A673 (cell line): ENCODE data around the gene CDYL. TPM values are rescaled to one million over a fixed set of nuclear protein-coding genes. Genes with fewer than 3 reads are reported as not detected.

Experiments used
- Bru-seq: library from RNA; stranded (reverse); fragments of 400-500 nt; gene quantifications from one replicate; lab custom pipeline; 2021; lab: Mats Ljungman, UMichigan
- BruChase-seq, 2 experiments: library from RNA; stranded (reverse); fragments of 400-500 nt; gene quantifications; one replicate each; lab custom pipeline; 2021; lab: Mats Ljungman, UMichigan
- BruUV-seq: library from RNA; stranded (reverse); fragments of 400-500 nt; replicated peaks from 2 replicates; lab custom pipeline; 2021; lab: Mats Ljungman, UMichigan
- CTCF ChIA-PET: fragments of 300-600 bp; sonication (Branson Sonifier 250); formaldehyde crosslinking; loops from one replicate; lab custom pipeline; 2022; ENCODE audit warnings: antibody characterized with exemption; lab: Charles Lee
- POLR2A ChIA-PET: fragments of 300-600 bp; sonication (Branson Sonifier 250); formaldehyde crosslinking; loops from one replicate; lab custom pipeline; 2022; ENCODE audit warnings: antibody characterized with exemption; ENCODE audit not compliant: low non-redundant PET; lab: Charles Lee
- DNase-seq: peaks from one replicate; pipeline ENCODE4 v3.0.0-alpha.2; 2015; ENCODE audit warnings: low spot score
- H3K27ac ChIP-seq: fragments of 200-600 bp; sonication (generic); 2 replicates; pipeline ENCODE4 v1.5.1; 2016; ENCODE audit warnings: mixed run types, low read depth, mild to moderate bottlenecking, mixed read lengths, antibody characterized with exemption, low read length; ENCODE audit not compliant: poor library complexity, severe bottlenecking
- H3K27me3 ChIP-seq: fragments of 200-600 bp; sonication (generic); replicated peaks from 2 replicates; pipeline ENCODE4 v1.6.1; 2017; ENCODE audit warnings: mixed run types, low read depth, mild to moderate bottlenecking, mixed read lengths, antibody characterized with exemption, low read length; ENCODE audit not compliant: insufficient read depth, poor library complexity
- H3K36me3 ChIP-seq: fragments of 200-600 bp; sonication (generic); 2 replicates; pipeline ENCODE4 v1.6.1; 2016; ENCODE audit warnings: mixed run types, mild to moderate bottlenecking, mixed read lengths, antibody characterized with exemption, low read length; ENCODE audit not compliant: insufficient read depth, poor library complexity, severe bottlenecking
- H3K4me1 ChIP-seq: fragments of 200-600 bp; sonication (generic); 2 replicates; pipeline ENCODE4 v1.6.1; 2017; ENCODE audit warnings: mixed run types, mild to moderate bottlenecking, mixed read lengths, antibody characterized with exemption, low read length; ENCODE audit not compliant: insufficient read depth, poor library complexity, severe bottlenecking
- H3K4me3 ChIP-seq: fragments of 200-600 bp; sonication (generic); 2 replicates; pipeline ENCODE4 v1.5.1; 2016; ENCODE audit warnings: low read depth, mixed run types, mild to moderate bottlenecking, mixed read lengths, low read length; ENCODE audit not compliant: poor library complexity, severe bottlenecking
- H3K9me3 ChIP-seq: fragments of 200-600 bp; sonication (generic); 2 replicates; pipeline ENCODE4 v1.6.1; 2016; ENCODE audit warnings: mixed run types, low read depth, mild to moderate bottlenecking, mixed read lengths, antibody characterized with exemption, low read length; ENCODE audit not compliant: poor library complexity, severe bottlenecking
- CTCF ChIP-seq: fragments of 300-800, 200-600 bp; sonication (generic); conservative IDR thresholded peaks from 2 replicates; pipeline ENCODE4 v1.5.1; 2017; ENCODE audit warnings: low read depth, mild to moderate bottlenecking, antibody characterized with exemption, low read length, moderate library complexity, mixed read lengths
- EZH2 ChIP-seq: fragments of 200-600 bp; sonication (generic); IDR thresholded peaks from 2 replicates; pipeline ENCODE4 v1.6.1; 2017; ENCODE audit warnings: borderline replicate concordance, low read depth, mild to moderate bottlenecking, mixed read lengths, antibody characterized with exemption, low read length; ENCODE audit not compliant: poor library complexity, severe bottlenecking
- intact Hi-C: fragments of 100-400 bp; cut with micrococcal nuclease; formaldehyde crosslinking; loops from one replicate; pipeline ENCODE4 v1.10.0; 2022; ENCODE audit not compliant: unreplicated experiment
- long read RNA-seq: library from polyadenylated mRNA; stranded (forward); transcript quantifications from one replicate; pipeline ENCODE4 v2.0.0, GENCODE V29; 2022
- total RNA-seq: library from RNA; stranded (reverse); gene quantifications from 2 replicates; pipeline ENCODE4 v1.2.3, GENCODE V29; 2021

CDYL gene
- total RNA-seq (57.6 and 66.6 TPM in 2 replicates), Bru-seq, nascent RNA (percentile 84 among the genes with signal in this experiment), BruChase-seq, experiment 1, labeled RNA remaining after a 2-hour chase (percentile 79 among the genes with signal in this experiment), BruChase-seq, experiment 2, labeled RNA remaining after a 6-hour chase (percentile 71 among the genes with signal in this experiment)
- long read RNA-seq, transcript CDYL-207 (6 exons, 1,764 nt), result minor isoform, 10 of 83 reads
- long read RNA-seq, transcript CDYL-203 (7 exons, 2,184 nt), result major isoform, 57 of 83 reads
- long read RNA-seq, partial matches to known transcripts, result 3 of 83 reads
- long read RNA-seq, other reads (novel, unspliced or antisense), result 13 of 83 reads

GRCh38 chr6:4776131-4776492, at the start of gene CDYL:
Gene CDYL (plus strand): TSS chr6:4776404. CDS start chr6:4776784, 380 bp downstream.
- no peaks in the 10 kb centered on the region for H3K36me3 ChIP-seq
- peaks cover 11% of the 10 kb centered on the region for H3K9me3 ChIP-seq
- H3K27ac ChIP-seq, result peak within 1 kb of the TSS; percentile 35
- peak; percentile 95 for DNase-seq
- no peak for TF ChIP-seq CTCF
- TF ChIP-seq EZH2, result no peak
- peaks cover 7% of the 10 kb centered on the region for H3K4me1 ChIP-seq
- BruUV-seq, result no TSS peak
- H3K27me3 ChIP-seq, result no peaks in the 10 kb centered on the region
- peak within 1 kb of the TSS; percentile 55 for H3K4me3 ChIP-seq
- intact Hi-C loops, result loop anchor here (5.0 kb wide), 1 partner anchor 129 kb away; no protein-coding TSS in a partner anchor
- CTCF ChIA-PET, result interaction anchor here (0.8 kb wide), 1 partner anchor 30 kb away, joined by 4 read pairs; no protein-coding TSS in a partner anchor
- POLR2A ChIA-PET, result no interaction called here

GRCh38 chr6:4726645-4727044, 49.6 kb upstream of the CDYL start:
- H3K9me3 ChIP-seq, result no peaks in the 10 kb centered on the region
- no TSS peak for BruUV-seq
- no peaks in the 10 kb centered on the region for H3K36me3 ChIP-seq
- no peak for DNase-seq
- POLR2A ChIA-PET, result no interaction called here
- no peaks in the 10 kb centered on the region for H3K27me3 ChIP-seq
- TF ChIP-seq CTCF (no peak), EZH2 (no peak)
- H3K27ac ChIP-seq, result no peak overlapping the region
- no peaks in the 10 kb centered on the region for H3K4me1 ChIP-seq
- no peak overlapping the region for H3K4me3 ChIP-seq
- intact Hi-C loops, result no loop called here
- CTCF ChIA-PET, result no interaction called here

GRCh38 chr6:4727217-4727616, 49.0 kb upstream of the CDYL start:
- ChIA-PET POLR2A (no interaction called here), CTCF (no interaction called here)
- Histone ChIP-seq H3K9me3 (no peaks in the 10 kb centered on the region), H3K27me3 (no peaks in the 10 kb centered on the region), H3K4me3 (no peak overlapping the region), H3K36me3 (no peaks in the 10 kb centered on the region), H3K27ac (no peak overlapping the region), H3K4me1 (no peaks in the 10 kb centered on the region)
- BruUV-seq, result no TSS peak
- TF ChIP-seq CTCF, result no peak
- no peak for TF ChIP-seq EZH2
- intact Hi-C loops, result no loop called here
- no peak for DNase-seq
